Measurements from ENCODE around the gene RPA3. TPM values are rescaled to one million over a fixed set of nuclear protein-coding genes. Genes with fewer than 3 reads are reported as not detected.
"Not testable (repeated sequence)": the region's sequence is repeated elsewhere in the genome, so short reads cannot be mapped to it uniquely, and the experiment has no call there.

Gene RPA3
- total RNA-seq, 3 donors from 2014 or later, result 18.7 to 24.6 (median 22.3) TPM

- Histone ChIP-seq H3K27me3 (no peaks in the 10 kb centered on the region), H3K4me1 (no peaks in the 10 kb centered on the region), H3K4me3 (no peak overlapping the region), H3K36me3 (no peaks in the 10 kb centered on the region), H3K9me3 (no peaks in the 10 kb centered on the region), H3K27ac (no peak overlapping the region)
- DNase-seq (ENCODE audit: low spot score in 2 of 2), result no peak
- intact Hi-C loops (cut with DNase I; ENCODE audit: low total_unique reads), result no loop called here
- no peak for TF ChIP-seq POLR2A (IDR thresholded peaks at IDR 0.05)
- TF ChIP-seq, protein P1, sequence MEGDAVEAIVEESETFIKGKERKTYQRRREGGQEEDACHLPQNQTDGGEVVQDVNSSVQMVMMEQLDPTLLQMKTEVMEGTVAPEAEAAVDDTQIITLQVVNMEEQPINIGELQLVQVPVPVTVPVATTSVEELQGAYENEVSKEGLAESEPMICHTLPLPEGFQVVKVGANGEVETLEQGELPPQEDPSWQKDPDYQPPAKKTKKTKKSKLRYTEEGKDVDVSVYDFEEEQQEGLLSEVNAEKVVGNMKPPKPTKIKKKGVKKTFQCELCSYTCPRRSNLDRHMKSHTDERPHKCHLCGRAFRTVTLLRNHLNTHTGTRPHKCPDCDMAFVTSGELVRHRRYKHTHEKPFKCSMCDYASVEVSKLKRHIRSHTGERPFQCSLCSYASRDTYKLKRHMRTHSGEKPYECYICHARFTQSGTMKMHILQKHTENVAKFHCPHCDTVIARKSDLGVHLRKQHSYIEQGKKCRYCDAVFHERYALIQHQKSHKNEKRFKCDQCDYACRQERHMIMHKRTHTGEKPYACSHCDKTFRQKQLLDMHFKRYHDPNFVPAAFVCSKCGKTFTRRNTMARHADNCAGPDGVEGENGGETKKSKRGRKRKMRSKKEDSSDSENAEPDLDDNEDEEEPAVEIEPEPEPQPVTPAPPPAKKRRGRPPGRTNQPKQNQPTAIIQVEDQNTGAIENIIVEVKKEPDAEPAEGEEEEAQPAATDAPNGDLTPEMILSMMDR (IDR thresholded peaks at IDR 0.05), result no peak
- no peak for TF ChIP-seq POLR2AphosphoS5 (IDR thresholded peaks at IDR 0.05)
These were observed 51.2 kb downstream of the RPA3 start for GRCh38 chr7:7667187-7667586.

GRCh38 chr7:7665031-7665430 is 53.4 kb downstream of the RPA3 start:
- H3K4me1 ChIP-seq, result no peaks in the 10 kb centered on the region
- no peak overlapping the region for H3K4me3 ChIP-seq
- no peak overlapping the region for H3K27ac ChIP-seq
- no peaks in the 10 kb centered on the region for H3K36me3 ChIP-seq
- DNase-seq (ENCODE audit: low spot score in 2 of 2), result no peak
- H3K27me3 ChIP-seq, result no peaks in the 10 kb centered on the region
- intact Hi-C loops (cut with DNase I; ENCODE audit: low total_unique reads), result no loop called here
- no peak for TF ChIP-seq POLR2A (IDR thresholded peaks at IDR 0.05)
- TF ChIP-seq, protein P1 (IDR thresholded peaks at IDR 0.05), result no peak
- TF ChIP-seq POLR2AphosphoS5 (IDR thresholded peaks at IDR 0.05), result no peak
- H3K9me3 ChIP-seq, result no peaks in the 10 kb centered on the region

DNA sequence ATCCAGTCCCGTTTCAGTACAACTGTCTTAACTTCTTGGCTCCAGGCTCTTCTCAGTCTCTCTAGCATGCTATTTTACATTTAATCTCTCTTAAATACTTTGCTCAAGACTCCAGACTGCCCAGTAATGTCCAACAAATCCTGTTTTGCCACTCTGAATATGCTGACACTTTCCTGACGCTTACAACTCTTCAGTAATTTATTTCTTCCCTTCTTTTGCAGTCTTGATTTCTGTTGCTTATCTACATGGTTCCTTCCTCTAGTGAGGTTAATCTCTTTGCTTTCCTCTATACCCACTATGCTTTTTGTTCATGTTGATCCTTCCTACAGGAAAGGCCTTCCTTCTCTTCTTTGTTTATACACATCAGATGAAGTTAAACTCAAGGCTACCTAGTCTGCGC is 54.1 kb downstream of the RPA3 start:
- H3K4me3 ChIP-seq, result no peak overlapping the region
- no peaks in the 10 kb centered on the region for H3K9me3 ChIP-seq
- TF ChIP-seq, protein P1 (IDR thresholded peaks at IDR 0.05), result no peak
- TF ChIP-seq POLR2A (IDR thresholded peaks at IDR 0.05) (no peak), POLR2AphosphoS5 (IDR thresholded peaks at IDR 0.05) (no peak)
- no peaks in the 10 kb centered on the region for H3K36me3 ChIP-seq
- no peak for DNase-seq (ENCODE audit: low spot score in 2 of 2)
- intact Hi-C loops (cut with DNase I; ENCODE audit: low total_unique reads), result no loop called here
- H3K27ac ChIP-seq, result no peak overlapping the region
- H3K27me3 ChIP-seq, result no peaks in the 10 kb centered on the region
- no peaks in the 10 kb centered on the region for H3K4me1 ChIP-seq

DNA sequence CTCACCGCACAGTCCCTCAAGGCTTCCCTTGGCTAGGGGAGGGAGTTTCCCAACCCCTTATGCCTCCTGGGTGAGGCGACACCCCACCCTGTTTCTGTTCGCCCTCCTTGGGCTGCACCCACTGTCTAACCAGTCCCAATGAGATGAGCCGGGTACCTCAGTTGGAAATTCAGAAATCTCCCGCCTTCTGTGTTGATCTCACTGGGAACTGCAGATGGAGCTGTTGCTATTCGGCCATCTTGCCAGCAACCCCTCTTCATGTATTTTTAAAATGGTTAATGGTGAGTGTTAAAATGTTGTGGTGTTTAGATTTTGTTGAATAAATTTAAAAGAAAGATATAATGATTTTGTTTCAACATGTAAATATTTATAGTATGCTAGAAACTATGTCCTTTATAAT is 55.9 kb downstream of the RPA3 start:
- no peak for DNase-seq (ENCODE audit: low spot score in 2 of 2)
- Histone ChIP-seq H3K4me1 (no peaks in the 10 kb centered on the region), H3K27ac (no peak overlapping the region), H3K9me3 (no peaks in the 10 kb centered on the region), H3K36me3 (no peaks in the 10 kb centered on the region), H3K4me3 (no peak overlapping the region), H3K27me3 (no peaks in the 10 kb centered on the region)
- TF ChIP-seq, protein P1 (IDR thresholded peaks at IDR 0.05), result no peak
- no peak for TF ChIP-seq POLR2A (IDR thresholded peaks at IDR 0.05)
- TF ChIP-seq POLR2AphosphoS5 (IDR thresholded peaks at IDR 0.05), result no peak
- intact Hi-C loops (cut with DNase I; ENCODE audit: low total_unique reads), result no loop called here

DNA sequence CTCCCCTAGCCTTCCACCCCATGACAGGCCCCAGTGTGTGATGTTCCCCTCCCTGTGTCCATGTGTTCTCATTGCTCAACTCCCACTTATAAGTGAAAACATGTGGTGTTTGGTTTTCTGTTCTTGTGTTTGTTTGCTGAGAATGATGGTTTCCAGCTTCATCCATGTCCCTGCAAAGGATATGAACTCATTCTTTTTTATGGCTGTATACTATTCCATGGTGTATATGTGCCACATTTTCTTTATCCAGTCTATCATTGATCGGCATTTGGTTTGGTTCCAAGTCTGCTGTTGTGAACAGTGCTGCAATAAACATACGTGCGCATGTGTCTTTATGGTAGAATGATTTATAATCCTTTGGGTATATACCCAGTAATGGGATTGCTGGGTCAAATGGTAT is 61.9 kb downstream of the RPA3 start:
- not testable (repeated sequence) for DNase-seq (ENCODE audit: low spot score in 2 of 2)

More for the DNA sequence above, 61.9 kb downstream of the RPA3 start:
- H3K4me3 ChIP-seq; H3K36me3 ChIP-seq; H3K4me1 ChIP-seq; intact Hi-C loops (cut with DNase I; ENCODE audit: low total_unique reads); H3K27me3 ChIP-seq; H3K27ac ChIP-seq; H3K9me3 ChIP-seq: not testable (repeated sequence)
